ENCODE data around the gene ADCYAP1R1.

GRCh38 chr7:31102973-31103850, 51.1 kb downstream of the ADCYAP1R1 start:
- no peak for TF ChIP-seq JUN (IDR thresholded peaks at IDR 0.05; ENCODE audit: low read depth, low read length)
- TF ChIP-seq, protein P1, sequence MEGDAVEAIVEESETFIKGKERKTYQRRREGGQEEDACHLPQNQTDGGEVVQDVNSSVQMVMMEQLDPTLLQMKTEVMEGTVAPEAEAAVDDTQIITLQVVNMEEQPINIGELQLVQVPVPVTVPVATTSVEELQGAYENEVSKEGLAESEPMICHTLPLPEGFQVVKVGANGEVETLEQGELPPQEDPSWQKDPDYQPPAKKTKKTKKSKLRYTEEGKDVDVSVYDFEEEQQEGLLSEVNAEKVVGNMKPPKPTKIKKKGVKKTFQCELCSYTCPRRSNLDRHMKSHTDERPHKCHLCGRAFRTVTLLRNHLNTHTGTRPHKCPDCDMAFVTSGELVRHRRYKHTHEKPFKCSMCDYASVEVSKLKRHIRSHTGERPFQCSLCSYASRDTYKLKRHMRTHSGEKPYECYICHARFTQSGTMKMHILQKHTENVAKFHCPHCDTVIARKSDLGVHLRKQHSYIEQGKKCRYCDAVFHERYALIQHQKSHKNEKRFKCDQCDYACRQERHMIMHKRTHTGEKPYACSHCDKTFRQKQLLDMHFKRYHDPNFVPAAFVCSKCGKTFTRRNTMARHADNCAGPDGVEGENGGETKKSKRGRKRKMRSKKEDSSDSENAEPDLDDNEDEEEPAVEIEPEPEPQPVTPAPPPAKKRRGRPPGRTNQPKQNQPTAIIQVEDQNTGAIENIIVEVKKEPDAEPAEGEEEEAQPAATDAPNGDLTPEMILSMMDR (IDR thresholded peaks at IDR 0.05; ENCODE audit: control extremely low read depth in 1 of 3, insufficient read depth in 1 of 3, low read depth in 1 of 3, low read length in 3 of 3): no peak
- TF ChIP-seq YY1 (IDR thresholded peaks at IDR 0.05; ENCODE audit: low read depth, low read length): no peak
- TF ChIP-seq ASH2L (IDR thresholded peaks at IDR 0.05; ENCODE audit: low read length): no peak
- TF ChIP-seq KDM1A (IDR thresholded peaks at IDR 0.05; ENCODE audit: borderline replicate concordance, low read length): no peak
- TF ChIP-seq RBBP5 (IDR thresholded peaks at IDR 0.05; ENCODE audit: borderline replicate concordance, low read depth, low read length): no peak
- TF ChIP-seq EP300 (IDR thresholded peaks at IDR 0.05; ENCODE audit: borderline replicate concordance in 1 of 2, low read depth in 2 of 2, low read length in 2 of 2): no peak
- TF ChIP-seq POLR2AphosphoS5 (IDR thresholded peaks at IDR 0.05; ENCODE audit: low read depth, low read length): no peak
- no peak for TF ChIP-seq JUND (IDR thresholded peaks at IDR 0.05; ENCODE audit: low read length)
- no peak for TF ChIP-seq ATF3 (IDR thresholded peaks at IDR 0.05; ENCODE audit: insufficient read depth, low read depth, low read length)
